GM12878 (cell line): ENCODE measurements around the gene CHST15. TPM values are rescaled to one million over a fixed set of nuclear protein-coding genes. Genes with fewer than 3 reads are reported as not detected.

Experiments
- ATF7 ChIP-seq: fragments of 450-650 bp; IDR thresholded peaks from 2 replicates; pipeline ENCODE4 v1.6.1; 2016; ENCODE audit warnings: low read depth, mild to moderate bottlenecking
- JUND ChIP-seq: IDR thresholded peaks from 2 replicates; pipeline ENCODE4 v1.6.1; 2012; ENCODE audit warnings: low read depth, mild to moderate bottlenecking, low read length, improper control_type of control experiment, moderate library complexity
- MLLT1 ChIP-seq: fragments of 450-650 bp; IDR thresholded peaks from 2 replicates; pipeline ENCODE4 v1.6.1; 2016; ENCODE audit warnings: mild to moderate bottlenecking
- POLR2A ChIP-seq: IDR thresholded peaks from 2 replicates; pipeline ENCODE4 v1.6.1; 2011; ENCODE audit warnings: low read depth, mild to moderate bottlenecking, low read length
- RUNX3 ChIP-seq: IDR thresholded peaks from 2 replicates; pipeline ENCODE4 v1.6.1; 2012; ENCODE audit warnings: low read length, inconsistent platforms
- TBL1XR1 ChIP-seq: IDR thresholded peaks from 2 replicates; pipeline ENCODE4 v1.6.1; 2012; ENCODE audit warnings: low read depth, low read length, improper control_type of control experiment
- TCF7 ChIP-seq: IDR thresholded peaks from 2 replicates; pipeline ENCODE4 v1.6.1; 2014; ENCODE audit warnings: antibody characterized with exemption, borderline replicate concordance
- WRNIP1 ChIP-seq: IDR thresholded peaks from 2 replicates; pipeline ENCODE4 v1.6.1; 2011; ENCODE audit warnings: low read depth, low read length, improper control_type of control experiment, borderline replicate concordance
- ZNF24 ChIP-seq: fragments of 450-650 bp; IDR thresholded peaks from 2 replicates; pipeline ENCODE4 v1.6.1; 2017; ENCODE audit warnings: antibody characterized with exemption, mild to moderate bottlenecking
- ZNF622 ChIP-seq: fragments of 450-650 bp; IDR thresholded peaks from 2 replicates; pipeline ENCODE4 v1.6.1; 2017; ENCODE audit warnings: mild to moderate bottlenecking, inconsistent platforms
- ZNF687 ChIP-seq: fragments of 450-650 bp; IDR thresholded peaks from 2 replicates; pipeline ENCODE4 v1.6.1; 2017; ENCODE audit warnings: mild to moderate bottlenecking, moderate library complexity
- polyA plus RNA-seq, 11 experiments: library from polyadenylated mRNA; depleted of rRNA in 4 of 11; unstranded in 6 of 11; stranded (reverse) in 5 of 11; fragments of >200 nt; fragmentation: Nextera tagmentation in 4 of 11; fragmentation: Illumina TruSeq in 1 of 11; extraction: Ambion mirVana in 4 of 11; extraction: Trizol in 1 of 11; gene quantifications; 1 replicate in 1 of 11; 2 replicates in 10 of 11; pipeline versions ENCODE4 v1.2.1 to v1.2.3, GENCODE V29; 2011 to 2016; ENCODE audit warnings: inconsistent platforms in 2 of 11, missing spikeins in 2 of 11, low read depth in 1 of 11
- total RNA-seq, 4 experiments: library from RNA; depleted of rRNA in 3 of 4; stranded (reverse); fragments of >200 nt in 3 of 4; fragmentation: Illumina TruSeq in 1 of 4; extraction: Trizol in 1 of 4; gene quantifications; 2 replicates each; pipeline versions ENCODE4 v1.2.1 to v1.2.3, GENCODE V29; 2013 to 2021

Gene CHST15
- total and polyA plus RNA-seq, 10 of the 15 experiments (the other 5 are each of a cell fraction or from before 2014, with no cell fraction given), result 0.02 to 0.53 (median 0.05) TPM; not detected in 1

- TF ChIP-seq ATF7 (no peak), JUND (no peak), ZNF687 (no peak), TCF7 (no peak), ZNF622 (no peak), RUNX3 (no peak), MLLT1 (no peak), ZNF24 (no peak), POLR2A (no peak), WRNIP1 (no peak), TBL1XR1 (no peak)
These were observed 20.9 kb downstream of the CHST15 start (continued) for GRCh38 chr10:124072541-124072940.
